ENCODE data around the gene MYO5B. TPM values are rescaled to one million over a fixed set of nuclear protein-coding genes. Genes with fewer than 3 reads are reported as not detected.

The MYO5B gene
- total RNA-seq, 1 donor from 2014 or later, result 1.5 TPM

- Mint-ChIP-seq H3K27ac (ENCODE audit: unreplicated experiment) (no peak overlapping the region), H3K4me3 (ENCODE audit: unreplicated experiment) (no peak overlapping the region), H3K4me1 (ENCODE audit: unreplicated experiment) (no peaks in the 10 kb centered on the region), H3K27me3 (ENCODE audit: unreplicated experiment) (peaks cover 7% of the 10 kb centered on the region), H3K9me3 (ENCODE audit: unreplicated experiment) (no peaks in the 10 kb centered on the region), H3K36me3 (ENCODE audit: low read depth, unreplicated experiment) (no peaks in the 10 kb centered on the region)
- no peak for DNase-seq (ENCODE audit: low spot score)
- no peak for TF ChIP-seq CTCF (IDR thresholded peaks at IDR 0.05; ENCODE audit: unreplicated experiment)
Observed at GRCh38 chr18:50094221-50094773, 100.7 kb downstream of the MYO5B start.

DNA sequence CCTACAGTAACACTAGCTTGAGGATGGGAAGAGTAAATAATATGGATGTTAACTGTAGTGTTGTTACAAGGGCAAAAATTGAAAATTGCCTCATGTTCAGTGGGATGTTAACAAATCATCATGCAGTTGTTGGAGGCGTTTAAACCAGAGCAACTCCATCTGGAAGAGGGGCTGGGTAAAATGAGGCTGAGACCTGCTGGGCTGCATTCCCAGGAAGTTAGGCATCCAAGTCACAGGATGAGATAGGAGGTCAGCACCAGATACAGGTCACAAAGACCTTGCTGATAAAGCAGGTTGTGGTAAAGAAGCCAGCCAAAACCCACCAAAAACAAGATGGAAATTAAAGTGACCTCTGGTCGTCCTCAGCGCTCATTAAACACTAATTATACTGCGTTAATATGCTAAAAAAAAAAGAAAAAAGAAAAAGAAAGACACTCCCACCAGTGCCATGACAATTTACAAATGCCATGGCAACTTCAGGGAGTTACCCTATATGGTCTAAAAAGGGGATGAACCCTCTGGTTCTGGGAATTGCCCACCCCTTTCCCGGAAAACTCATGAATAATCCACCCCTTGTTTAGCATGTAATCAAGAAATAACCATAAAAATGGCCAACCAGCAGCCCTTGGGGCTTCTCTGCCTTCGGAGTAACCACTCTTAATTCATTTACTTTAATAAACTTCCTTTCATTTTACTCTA is 101.4 kb downstream of the MYO5B start:
- no peaks in the 10 kb centered on the region for H3K9me3 Mint-ChIP-seq (ENCODE audit: unreplicated experiment)
- no peak overlapping the region for H3K4me3 Mint-ChIP-seq (ENCODE audit: unreplicated experiment)
- H3K27ac Mint-ChIP-seq (ENCODE audit: unreplicated experiment), result no peak overlapping the region
- H3K36me3 Mint-ChIP-seq (ENCODE audit: low read depth, unreplicated experiment), result no peaks in the 10 kb centered on the region
- H3K4me1 Mint-ChIP-seq (ENCODE audit: unreplicated experiment), result no peaks in the 10 kb centered on the region
- no peak for DNase-seq (ENCODE audit: low spot score)
- TF ChIP-seq CTCF (IDR thresholded peaks at IDR 0.05; ENCODE audit: unreplicated experiment), result no peak
- H3K27me3 Mint-ChIP-seq (ENCODE audit: unreplicated experiment), result peaks cover 7% of the 10 kb centered on the region

- no peak for DNase-seq (ENCODE audit: low spot score)
- H3K9me3 Mint-ChIP-seq (ENCODE audit: unreplicated experiment), result no peaks in the 10 kb centered on the region
- peaks cover 8% of the 10 kb centered on the region for H3K27me3 Mint-ChIP-seq (ENCODE audit: unreplicated experiment)
- no peaks in the 10 kb centered on the region for H3K4me1 Mint-ChIP-seq (ENCODE audit: unreplicated experiment)
- H3K4me3 Mint-ChIP-seq (ENCODE audit: unreplicated experiment), result no peak overlapping the region
- TF ChIP-seq CTCF (IDR thresholded peaks at IDR 0.05; ENCODE audit: unreplicated experiment), result no peak
- no peaks in the 10 kb centered on the region for H3K36me3 Mint-ChIP-seq (ENCODE audit: low read depth, unreplicated experiment)
- no peak overlapping the region for H3K27ac Mint-ChIP-seq (ENCODE audit: unreplicated experiment)
Observed at GRCh38 chr18:50092245-50092805, 102.6 kb downstream of the MYO5B start.

GRCh38 chr18:50091509-50092244 is 103.3 kb downstream of the MYO5B start:
- Mint-ChIP-seq H3K36me3 (ENCODE audit: low read depth, unreplicated experiment) (no peaks in the 10 kb centered on the region), H3K9me3 (ENCODE audit: unreplicated experiment) (no peaks in the 10 kb centered on the region), H3K27me3 (ENCODE audit: unreplicated experiment) (peaks cover 5% of the 10 kb centered on the region), H3K4me1 (ENCODE audit: unreplicated experiment) (no peaks in the 10 kb centered on the region), H3K4me3 (ENCODE audit: unreplicated experiment) (no peak overlapping the region), H3K27ac (ENCODE audit: unreplicated experiment) (no peak overlapping the region)
- no peak for DNase-seq (ENCODE audit: low spot score)
- no peak for TF ChIP-seq CTCF (IDR thresholded peaks at IDR 0.05; ENCODE audit: unreplicated experiment)
